Measurements from ENCODE around the gene SLC4A1.

SLC4A1 gene

GRCh38 chr17:44216694-44217093 is 51.2 kb downstream of the SLC4A1 start:
- Histone ChIP-seq H3K27ac (ENCODE audit: low read length) (peak overlapping the region; percentile 91), H3K9me3 (ENCODE audit: insufficient read depth, low read length, severe bottlenecking) (no peaks in the 10 kb centered on the region), H4K20me1 (ENCODE audit: insufficient read depth, low read length) (peaks cover 34% of the 10 kb centered on the region), H3K4me2 (ENCODE audit: insufficient read depth, low read length) (peak overlapping the region; percentile 81), H3K36me3 (ENCODE audit: insufficient read depth, low read length) (peaks cover 59% of the 10 kb centered on the region), H3K4me3 (ENCODE audit: low read depth in 1 of 2, low read length in 2 of 2) (peak overlapping the region in 1 of 2 experiments; percentile 75; a peak in 2 of 4 replicates), H3K4me1 (ENCODE audit: insufficient read depth, low read length) (peaks cover 31% of the 10 kb centered on the region), H3K9ac (ENCODE audit: low read depth, low read length) (peak overlapping the region; percentile 75), H3K79me2 (ENCODE audit: insufficient read depth, low read length) (peaks cover 59% of the 10 kb centered on the region), H3K27me3 (ENCODE audit: insufficient read depth, low read length, poor library complexity) (no peaks in the 10 kb centered on the region), H2AFZ (ENCODE audit: low read depth, low read length) (no peak overlapping the region)
- DNase-seq = no peak
- TF ChIP-seq EZH2 (IDR thresholded peaks at IDR 0.05; ENCODE audit: borderline replicate concordance, low read depth, low read length, severe bottlenecking) (no peak), CTCF (IDR thresholded peaks at IDR 0.05; ENCODE audit: borderline replicate concordance, extremely low read depth, low read length, poor library complexity, severe bottlenecking) (no peak)
- ATAC-seq (ENCODE audit: insufficient read depth, low read depth) = no peak

GRCh38 chr17:44216173-44216572 is 51.8 kb downstream of the SLC4A1 start:
- peak overlapping the region; percentile 81; the same call in 1 of the 2 replicates for H3K4me2 ChIP-seq (ENCODE audit: insufficient read depth, low read length)
- peaks cover 65% of the 10 kb centered on the region for H3K36me3 ChIP-seq (ENCODE audit: insufficient read depth, low read length)
- DNase-seq (peak; percentile 53), ATAC-seq (ENCODE audit: insufficient read depth, low read depth) (no peak)
- peaks cover 39% of the 10 kb centered on the region for H4K20me1 ChIP-seq (ENCODE audit: insufficient read depth, low read length)
- H3K27me3 ChIP-seq (ENCODE audit: insufficient read depth, low read length, poor library complexity) = no peaks in the 10 kb centered on the region
- H3K9ac ChIP-seq (ENCODE audit: low read depth, low read length) = peak overlapping the region; percentile 75
- H3K4me3 ChIP-seq (ENCODE audit: low read depth in 1 of 2, low read length in 2 of 2) = peak overlapping the region in 1 of 2 experiments; percentile 75; a peak in 1 of 4 replicates
- peaks cover 54% of the 10 kb centered on the region for H3K79me2 ChIP-seq (ENCODE audit: insufficient read depth, low read length)
- H3K9me3 ChIP-seq (ENCODE audit: insufficient read depth, low read length, severe bottlenecking) = no peaks in the 10 kb centered on the region
- peak overlapping the region; percentile 91 for H3K27ac ChIP-seq (ENCODE audit: low read length)
- H3K4me1 ChIP-seq (ENCODE audit: insufficient read depth, low read length) = peaks cover 31% of the 10 kb centered on the region
- no peak overlapping the region for H2AFZ ChIP-seq (ENCODE audit: low read depth, low read length)
- TF ChIP-seq EZH2 (IDR thresholded peaks at IDR 0.05; ENCODE audit: borderline replicate concordance, low read depth, low read length, severe bottlenecking) (no peak), CTCF (IDR thresholded peaks at IDR 0.05; ENCODE audit: borderline replicate concordance, extremely low read depth, low read length, poor library complexity, severe bottlenecking) (no peak)

GRCh38 chr17:44214896-44215295 is 53.0 kb downstream of the SLC4A1 start:
- H3K79me2 ChIP-seq (ENCODE audit: insufficient read depth, low read length) = peaks cover 44% of the 10 kb centered on the region
- no peak overlapping the region for H3K4me2 ChIP-seq (ENCODE audit: insufficient read depth, low read length)
- peaks cover 43% of the 10 kb centered on the region for H4K20me1 ChIP-seq (ENCODE audit: insufficient read depth, low read length)

More at GRCh38 chr17:44214896-44215295, 53.0 kb downstream of the SLC4A1 start:
- ATAC-seq (ENCODE audit: insufficient read depth, low read depth) (no peak), DNase-seq (no peak)
- H3K9ac ChIP-seq (ENCODE audit: low read depth, low read length) = no peak overlapping the region
- H2AFZ ChIP-seq (ENCODE audit: low read depth, low read length) = no peak overlapping the region
- H3K4me3 ChIP-seq (ENCODE audit: low read depth in 1 of 2, low read length in 2 of 2) = no peak overlapping the region
- H3K4me1 ChIP-seq (ENCODE audit: insufficient read depth, low read length) = peaks cover 41% of the 10 kb centered on the region
- H3K27me3 ChIP-seq (ENCODE audit: insufficient read depth, low read length, poor library complexity) = no peaks in the 10 kb centered on the region
- H3K36me3 ChIP-seq (ENCODE audit: insufficient read depth, low read length) = peaks cover 76% of the 10 kb centered on the region
- no peak for TF ChIP-seq CTCF (IDR thresholded peaks at IDR 0.05; ENCODE audit: borderline replicate concordance, extremely low read depth, low read length, poor library complexity, severe bottlenecking)
- TF ChIP-seq EZH2 (IDR thresholded peaks at IDR 0.05; ENCODE audit: borderline replicate concordance, low read depth, low read length, severe bottlenecking) = no peak
- H3K9me3 ChIP-seq (ENCODE audit: insufficient read depth, low read length, severe bottlenecking) = no peaks in the 10 kb centered on the region
- H3K27ac ChIP-seq (ENCODE audit: low read length) = no peak overlapping the region

All from DND-41 (cell line).